Kidney (tissue), 2 donors: ENCODE measurements around the gene TNFSF9. TPM values are rescaled to one million over a fixed set of nuclear protein-coding genes. Genes with fewer than 3 reads are reported as not detected.

Source experiments
- polyA plus RNA-seq: library from polyadenylated mRNA; stranded (reverse); fragments of 350-450 nt; fragmentation: Illumina TruSeq; extraction: RNeasy Lipid Tissue Mini Kit (QIAGEN cat#74804); gene quantifications from one replicate; pipeline ENCODE4 v1.2.3, GENCODE V29; 2014; ENCODE audit warnings: low read depth, low replicate concordance; ENCODE audit not compliant: insufficient read depth
- total RNA-seq: library from RNA; stranded (reverse); fragmentation: NEBNext Ultra II Directional; extraction: Animal tissue kit (Norgen Biotek cat#: 25700); gene quantifications from one replicate; pipeline ENCODE4 v1.2.1, GENCODE V29; 2021
- donor health status: DM: yes; HTN: yes; CAD: no.

Gene TNFSF9
- total and polyA plus RNA-seq, 2 donors from 2014 or later: 0.62 to 1.1 TPM

Other genes with a start within 250 kb of the TNFSF9 start
- gene ACER1, start 197.4 kb upstream of the TNFSF9 start, total RNA-seq: not detected
- gene ACER1, start 197.4 kb upstream of the TNFSF9 start, polyA plus RNA-seq: not detected
- gene CLPP, start 169.5 kb upstream of the TNFSF9 start, total RNA-seq: 63.7 TPM
- gene CLPP, start 169.5 kb upstream of the TNFSF9 start, polyA plus RNA-seq: 104 TPM
- 70.3 TPM for gene ALKBH7, start 158.2 kb upstream of the TNFSF9 start, total RNA-seq
- gene ALKBH7, start 158.2 kb upstream of the TNFSF9 start, polyA plus RNA-seq: 175 TPM
- gene PSPN, start 155.1 kb upstream of the TNFSF9 start, total RNA-seq: 2.0 TPM
- gene PSPN, start 155.1 kb upstream of the TNFSF9 start, polyA plus RNA-seq: 1.9 TPM
- gene GTF2F1, start 137.9 kb upstream of the TNFSF9 start, total RNA-seq: 61.7 TPM
- gene GTF2F1, start 137.9 kb upstream of the TNFSF9 start, polyA plus RNA-seq: 44.1 TPM
- gene KHSRP, start 106.2 kb upstream of the TNFSF9 start, total RNA-seq: 175 TPM
- gene KHSRP, start 106.2 kb upstream of the TNFSF9 start, polyA plus RNA-seq: 52.9 TPM
- gene SLC25A41, start 97.3 kb upstream of the TNFSF9 start, total RNA-seq: 0.28 TPM
- 0.69 TPM for gene SLC25A41, start 97.3 kb upstream of the TNFSF9 start, polyA plus RNA-seq
- gene SLC25A23, start 71.2 kb upstream of the TNFSF9 start, total RNA-seq: 76.6 TPM
- gene SLC25A23, start 71.2 kb upstream of the TNFSF9 start, polyA plus RNA-seq: 69.2 TPM
- 58.2 TPM for gene CRB3, start 66.8 kb upstream of the TNFSF9 start, total RNA-seq
- gene CRB3, start 66.8 kb upstream of the TNFSF9 start, polyA plus RNA-seq: 51.9 TPM
- gene DENND1C, start 49.2 kb upstream of the TNFSF9 start, total RNA-seq: 8.2 TPM
- 2.6 TPM for gene DENND1C, start 49.2 kb upstream of the TNFSF9 start, polyA plus RNA-seq
- 4.4 TPM for gene TUBB4A, start 28.7 kb upstream of the TNFSF9 start, total RNA-seq
- gene TUBB4A, start 28.7 kb upstream of the TNFSF9 start, polyA plus RNA-seq: 11.3 TPM
- gene CD70, start 60.1 kb downstream of the TNFSF9 start, total RNA-seq: 0.76 TPM
- gene CD70, start 60.1 kb downstream of the TNFSF9 start, polyA plus RNA-seq: not detected
- 2.5 TPM for gene TNFSF14, start 139.1 kb downstream of the TNFSF9 start, total RNA-seq
- not detected for gene TNFSF14, start 139.1 kb downstream of the TNFSF9 start, polyA plus RNA-seq
- gene C3, start 189.6 kb downstream of the TNFSF9 start, total RNA-seq: 3,831 TPM
- gene C3, start 189.6 kb downstream of the TNFSF9 start, polyA plus RNA-seq: 452 TPM
- 113 TPM for gene GPR108, start 206.6 kb downstream of the TNFSF9 start, total RNA-seq
- gene GPR108, start 206.6 kb downstream of the TNFSF9 start, polyA plus RNA-seq: 144 TPM
- gene TRIP10, start 208.7 kb downstream of the TNFSF9 start, total RNA-seq: 92.9 TPM
- gene TRIP10, start 208.7 kb downstream of the TNFSF9 start, polyA plus RNA-seq: 57.5 TPM
- gene SH2D3A, start 236.4 kb downstream of the TNFSF9 start, total RNA-seq: 35.4 TPM
- gene SH2D3A, start 236.4 kb downstream of the TNFSF9 start, polyA plus RNA-seq: 12.5 TPM
- gene VAV1, start 241.7 kb downstream of the TNFSF9 start, total RNA-seq: 15.5 TPM
- 0.90 TPM for gene VAV1, start 241.7 kb downstream of the TNFSF9 start, polyA plus RNA-seq